Measurements from ENCODE around the gene DTWD1.
"Not testable (repeated sequence)": the region's sequence is repeated elsewhere in the genome, so short reads cannot be mapped to it uniquely, and the experiment has no call there.

Gene DTWD1

DNA sequence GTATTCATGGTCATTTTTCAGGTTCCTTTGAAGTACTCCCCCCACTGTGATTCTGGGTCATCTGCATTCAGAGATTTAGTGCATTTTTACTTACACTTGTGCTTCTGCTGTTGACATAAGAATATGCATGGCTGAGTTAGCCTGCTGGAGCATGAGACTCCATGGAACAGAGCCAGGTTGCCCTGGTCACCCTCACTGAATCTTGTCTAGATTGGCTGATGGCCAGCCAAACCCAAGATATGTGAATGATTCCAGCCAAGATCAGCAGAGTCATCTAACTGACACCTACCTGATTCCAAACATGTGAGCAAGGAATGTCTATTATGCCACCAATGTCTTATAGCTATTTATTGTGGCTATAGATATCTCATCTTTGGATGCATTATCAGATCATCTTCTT is 25.1 kb downstream of the DTWD1 start:
- DNase-seq (ENCODE audit: low read depth, low spot score) = no peak

DNA sequence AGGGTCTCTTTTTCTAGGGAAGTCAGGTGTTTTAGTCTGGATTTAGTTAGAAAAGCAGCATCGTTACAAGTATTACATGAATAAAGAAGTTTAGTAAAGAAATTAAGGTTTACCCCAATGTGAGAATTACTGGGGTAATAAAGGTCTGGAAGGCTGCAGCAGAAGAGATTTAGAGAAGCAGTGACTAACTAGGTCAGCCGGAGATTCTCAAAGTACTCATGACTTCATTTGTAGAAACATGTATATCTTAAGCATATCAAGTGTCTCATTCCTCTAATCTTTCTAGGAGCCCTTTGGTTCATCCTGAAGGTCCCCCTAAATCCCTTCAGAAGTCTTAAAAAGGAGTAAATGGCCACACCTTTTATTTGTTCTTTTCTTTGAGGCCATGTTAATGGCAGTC is 26.0 kb downstream of the DTWD1 start:
- DNase-seq (ENCODE audit: low read depth, low spot score) = no peak

DNA sequence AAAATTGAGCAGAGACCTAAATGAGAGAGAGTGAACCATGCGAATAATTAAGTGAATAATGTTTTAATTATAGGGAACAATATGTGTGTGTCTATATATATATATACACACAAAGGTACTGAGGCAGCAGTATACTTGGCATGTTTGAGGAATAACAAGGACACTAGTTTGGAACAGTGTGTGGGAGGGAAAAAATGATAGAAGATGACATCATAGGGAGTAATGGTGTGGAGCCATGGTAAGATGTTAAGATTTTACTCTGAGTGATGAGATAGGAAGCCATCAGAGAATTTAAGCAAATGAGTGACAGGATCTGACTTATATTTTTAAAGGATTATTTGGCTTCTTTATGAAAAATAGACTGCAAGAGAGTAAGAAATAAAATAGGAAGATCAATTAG is 29.1 kb downstream of the DTWD1 start:
- DNase-seq (ENCODE audit: low read depth, low spot score) = no peak

DNA sequence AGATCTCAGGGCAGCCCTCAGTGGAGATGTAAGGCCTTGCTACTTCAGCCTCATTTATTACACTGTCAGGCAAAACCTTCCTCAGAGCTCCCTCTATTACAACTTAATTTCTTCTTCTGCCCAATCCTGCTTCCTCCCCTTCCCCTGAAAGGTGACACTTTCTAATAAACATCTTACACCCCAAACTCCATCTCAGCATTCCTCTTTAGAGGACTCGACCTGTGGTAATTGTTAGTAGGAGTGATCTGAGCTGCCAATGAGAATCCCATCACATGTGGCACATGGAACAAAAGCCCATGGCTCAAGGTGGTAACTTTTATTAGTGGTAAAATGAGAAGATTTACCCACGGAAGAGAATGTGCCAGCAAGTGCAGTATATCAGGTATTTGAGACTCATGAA is 29.8 kb downstream of the DTWD1 start:
- DNase-seq (ENCODE audit: low read depth, low spot score) = no peak

DNA sequence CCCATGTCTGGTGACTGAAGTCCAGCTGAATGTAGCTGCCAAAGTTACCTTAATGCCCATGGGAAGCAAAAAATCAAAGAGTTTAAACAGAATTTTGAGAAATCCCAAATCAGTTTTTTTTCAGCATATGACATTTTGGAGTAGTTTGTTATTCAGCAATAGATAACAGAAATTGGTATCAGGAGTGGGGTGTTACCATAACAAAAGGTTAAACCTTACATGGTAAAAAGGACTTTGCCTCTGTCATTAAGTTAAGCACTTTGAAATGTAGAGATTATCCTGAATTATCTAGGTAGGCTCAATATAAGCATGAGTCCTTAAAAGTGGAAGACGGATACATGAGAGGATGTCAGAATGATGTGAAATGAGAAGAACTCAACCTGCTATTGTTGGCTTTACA is 32.1 kb downstream of the DTWD1 start:
- no peak for DNase-seq (ENCODE audit: low read depth, low spot score)

DNA sequence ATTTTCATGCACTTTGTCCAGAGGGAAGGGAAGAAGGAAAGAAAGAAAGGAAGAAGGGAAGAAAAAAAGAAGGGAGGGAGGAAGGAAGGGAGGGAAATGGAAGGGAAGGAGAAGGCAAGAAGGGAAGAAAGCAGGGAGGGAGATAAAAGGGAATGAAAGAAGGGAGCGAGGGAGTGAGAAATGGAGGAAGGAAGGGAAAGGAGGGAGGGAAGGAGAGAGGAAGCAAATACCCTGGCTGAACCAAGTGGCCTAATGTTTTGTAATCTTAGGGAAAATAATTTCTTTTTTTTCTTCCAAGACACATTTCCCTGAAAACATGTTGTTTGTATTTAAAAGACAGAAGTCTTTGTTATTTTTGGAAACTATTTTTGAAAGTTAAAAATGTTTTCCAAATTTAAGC is 35.9 kb downstream of the DTWD1 start:
- no peak for DNase-seq (ENCODE audit: low read depth, low spot score)

DNA sequence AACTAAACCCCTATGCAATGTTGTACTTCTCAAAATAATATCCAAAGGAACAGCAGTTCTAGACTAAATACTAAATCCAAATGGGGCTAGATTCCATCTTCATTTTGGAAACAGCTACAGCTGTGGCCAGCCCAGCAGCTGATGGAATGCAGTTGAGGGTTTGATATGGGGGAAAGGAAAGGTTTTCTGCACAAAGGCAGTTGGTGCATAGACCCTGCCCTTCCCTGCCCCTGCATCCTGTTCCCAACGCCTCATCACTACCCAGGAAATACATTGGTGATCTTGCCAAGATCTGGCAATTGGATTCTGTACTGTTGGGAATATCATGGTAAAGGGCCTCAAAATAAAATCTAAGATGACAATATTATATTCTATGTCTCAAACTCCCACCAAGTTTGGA is 43.9 kb downstream of the DTWD1 start:
- no peak for DNase-seq (ENCODE audit: low read depth, low spot score)

DNA sequence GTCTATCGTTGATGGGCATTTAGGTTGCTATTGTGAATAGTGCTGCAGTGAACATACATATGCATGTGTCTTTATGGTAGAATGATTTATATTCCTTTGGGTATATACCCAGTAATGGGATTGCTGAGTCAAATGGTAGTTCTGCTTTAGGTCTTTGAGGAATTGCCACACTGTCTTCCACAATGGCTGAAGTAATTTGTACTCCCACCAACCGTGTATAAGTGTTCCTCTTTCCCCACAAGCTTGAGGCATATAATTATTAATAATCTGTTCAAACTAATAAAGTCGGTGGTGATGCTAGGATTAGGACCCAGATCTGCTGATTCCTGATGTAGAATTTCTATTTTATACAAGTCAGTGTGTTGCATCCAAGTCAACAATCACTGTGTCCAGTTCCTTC is 45.6 kb downstream of the DTWD1 start:
- DNase-seq (ENCODE audit: low read depth, low spot score) = not testable (repeated sequence)

DNA sequence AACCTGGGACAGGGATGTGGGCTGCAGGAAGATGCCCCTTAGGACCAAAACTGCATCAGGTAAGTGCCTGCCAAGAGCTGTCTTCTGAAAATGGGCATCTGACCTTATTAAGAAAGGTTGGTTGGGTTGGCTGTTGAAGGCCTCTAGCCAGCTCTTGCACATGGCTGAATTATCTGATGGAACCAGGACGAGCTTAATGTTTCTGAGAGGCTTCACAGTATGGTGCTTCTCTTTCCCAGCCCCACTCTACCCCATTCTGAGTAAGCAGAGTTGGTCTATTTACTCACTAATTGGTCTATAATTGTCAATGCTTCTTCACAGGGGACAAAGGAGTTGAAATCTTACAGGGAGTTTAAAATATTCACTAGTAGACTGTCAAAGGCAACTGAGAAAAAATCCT is 48.4 kb downstream of the DTWD1 start:
- no peak for DNase-seq (ENCODE audit: low read depth, low spot score)

DNA sequence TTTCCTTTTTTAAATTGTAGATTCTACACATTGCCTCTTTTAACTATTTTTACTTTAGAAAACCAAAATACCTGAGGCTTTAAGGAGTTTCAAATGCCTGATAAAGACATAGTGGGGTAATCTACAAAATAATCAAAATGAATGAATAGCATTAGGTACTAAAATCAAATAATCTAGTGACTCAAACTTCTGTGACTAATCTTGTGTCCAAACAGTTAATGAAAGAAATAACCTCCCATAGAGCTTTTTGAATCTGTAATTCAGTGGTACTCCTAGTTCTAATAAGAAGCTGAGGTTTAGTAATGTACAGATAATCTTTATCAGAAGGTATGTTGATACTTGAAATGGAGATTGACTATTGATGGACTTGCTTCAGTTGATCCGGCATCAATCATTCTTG is 53.0 kb downstream of the DTWD1 start:
- DNase-seq (ENCODE audit: low read depth, low spot score) = no peak

DNA sequence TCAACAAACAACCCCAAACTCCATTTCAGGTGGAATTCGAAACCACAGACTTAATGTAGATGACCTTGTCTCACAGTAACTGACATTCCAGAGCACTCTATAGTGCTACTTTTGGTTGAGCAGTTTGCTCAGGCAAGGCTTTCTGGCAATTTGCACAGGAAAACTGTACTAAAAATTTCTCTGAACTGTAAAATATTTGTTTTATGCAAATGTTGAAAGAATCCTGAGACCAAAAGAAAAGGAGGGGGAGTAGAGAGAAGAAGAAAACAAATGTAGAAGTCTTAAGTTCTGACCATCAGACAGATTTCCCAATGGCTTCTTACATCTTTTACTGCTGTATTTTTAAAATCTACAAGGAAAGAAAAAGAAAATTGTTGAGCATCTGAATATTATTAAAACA is 53.5 kb downstream of the DTWD1 start:
- no peak for DNase-seq (ENCODE audit: low read depth, low spot score)

DNA sequence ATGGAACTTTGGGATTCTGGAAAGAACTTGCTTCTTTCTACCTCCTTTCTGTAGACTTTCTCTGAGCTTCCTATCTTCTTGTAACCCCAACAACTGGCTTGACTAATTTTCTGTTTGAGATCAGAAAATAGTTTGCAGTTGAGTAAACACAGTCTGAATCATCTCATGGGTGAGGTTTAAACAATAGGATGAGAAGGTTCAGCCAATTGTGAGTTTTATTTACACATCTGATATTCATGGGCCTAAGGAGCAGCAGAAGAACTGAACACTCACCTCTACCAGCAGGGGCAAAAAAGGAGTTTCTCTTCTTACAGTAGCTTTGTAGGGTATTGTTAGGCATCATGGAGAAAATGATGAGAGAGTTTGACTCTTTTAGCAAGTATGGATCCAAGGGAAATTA is 54.2 kb downstream of the DTWD1 start:
- DNase-seq (ENCODE audit: low read depth, low spot score) = no peak

DNA sequence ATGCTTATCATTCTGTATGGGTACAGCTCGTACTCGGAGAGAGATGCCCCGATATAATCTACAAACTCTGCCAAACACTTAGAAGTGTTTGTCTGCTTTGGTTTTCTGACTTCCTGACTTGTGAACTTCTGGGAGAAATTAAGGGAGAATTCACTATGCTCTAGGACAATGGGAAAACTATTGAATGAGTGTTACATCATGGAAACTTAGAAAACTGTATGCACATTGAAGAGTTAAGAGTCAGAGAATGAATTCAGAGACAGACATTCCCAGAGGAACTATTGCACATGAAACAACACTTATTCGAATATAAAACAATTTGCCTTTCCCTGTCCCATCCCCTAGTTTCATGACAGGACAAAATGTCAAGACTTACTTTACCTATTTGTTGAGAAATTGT is 57.8 kb downstream of the DTWD1 start:
- DNase-seq (ENCODE audit: low read depth, low spot score) = no peak

DNA sequence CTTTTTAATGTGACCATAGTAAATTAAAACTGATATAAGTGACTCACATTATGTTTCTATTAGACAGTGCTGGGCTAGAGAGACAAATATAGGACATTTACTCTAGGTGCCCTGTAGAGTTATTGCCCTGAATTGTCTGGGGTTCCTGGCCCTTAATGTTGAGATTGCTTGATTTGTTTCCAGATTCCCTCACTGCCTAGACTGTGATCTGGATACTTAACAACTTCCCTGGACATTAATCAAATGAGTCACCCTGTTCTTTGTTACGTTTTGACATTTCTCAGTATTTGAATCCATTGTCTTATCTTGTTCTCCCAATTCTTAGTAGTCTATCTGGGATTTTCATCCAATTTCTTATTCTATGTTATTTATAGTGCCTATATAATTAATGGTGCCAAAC is 65.8 kb downstream of the DTWD1 start:
- DNase-seq (ENCODE audit: low read depth, low spot score) = no peak

DNA sequence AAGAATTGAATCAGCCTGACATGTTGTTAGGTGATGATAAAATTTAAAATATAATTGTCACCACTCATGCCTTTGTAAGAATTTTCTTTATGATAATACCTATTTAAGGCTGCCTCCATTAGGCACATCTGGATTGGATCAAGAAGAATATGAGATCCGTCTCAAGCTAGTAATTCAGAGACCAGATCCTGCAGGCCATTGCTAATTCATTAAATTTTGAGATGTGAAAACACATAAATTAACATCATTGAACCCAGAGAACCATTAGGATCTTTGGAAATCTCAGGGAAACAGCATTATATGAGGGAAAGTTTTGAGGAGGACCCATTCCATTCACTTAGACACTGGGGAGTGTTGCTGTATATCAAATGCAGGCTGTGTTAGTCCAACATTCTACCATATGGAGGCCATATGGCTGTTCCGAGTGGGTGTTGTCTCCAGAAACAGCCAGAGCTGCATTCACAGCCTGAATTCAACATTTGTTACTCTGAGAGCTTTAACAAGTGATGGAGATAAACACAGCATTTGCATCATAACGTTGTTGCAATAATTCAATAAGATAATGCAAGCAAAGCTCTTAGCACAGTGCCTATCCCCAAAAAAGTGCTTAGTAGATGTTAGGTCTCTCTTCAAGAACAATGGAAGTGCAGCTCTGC is 67.4 kb downstream of the DTWD1 start:
- no peak for DNase-seq (ENCODE audit: low read depth, low spot score)

DNA sequence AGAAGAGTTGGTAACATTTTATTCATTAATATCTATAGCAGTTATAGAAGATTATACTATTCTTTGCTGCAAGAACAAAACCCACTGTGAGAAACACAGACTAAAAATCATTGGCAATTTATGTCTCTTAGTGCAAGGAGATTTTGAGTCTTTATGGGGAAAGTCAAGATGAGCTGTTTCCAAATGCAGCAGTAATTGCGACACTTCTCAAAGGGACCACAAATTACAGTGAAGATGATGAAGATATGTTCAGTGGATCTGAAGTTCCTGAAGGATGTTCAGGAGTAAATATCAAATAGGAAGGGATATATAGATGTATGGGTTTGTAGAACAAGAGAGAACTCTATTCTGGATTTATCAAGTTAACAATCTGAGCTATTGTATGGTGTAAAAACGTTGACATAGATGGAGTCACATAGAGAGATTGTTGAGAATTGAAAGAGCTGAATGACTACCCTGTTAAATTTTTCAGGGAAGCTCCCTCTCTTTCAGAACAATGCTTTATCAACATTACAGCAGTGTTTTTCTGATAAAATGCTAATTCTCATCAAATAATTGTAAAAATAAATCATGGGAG is 71.8 kb downstream of the DTWD1 start:
- DNase-seq (ENCODE audit: low read depth, low spot score) = no peak

DNA sequence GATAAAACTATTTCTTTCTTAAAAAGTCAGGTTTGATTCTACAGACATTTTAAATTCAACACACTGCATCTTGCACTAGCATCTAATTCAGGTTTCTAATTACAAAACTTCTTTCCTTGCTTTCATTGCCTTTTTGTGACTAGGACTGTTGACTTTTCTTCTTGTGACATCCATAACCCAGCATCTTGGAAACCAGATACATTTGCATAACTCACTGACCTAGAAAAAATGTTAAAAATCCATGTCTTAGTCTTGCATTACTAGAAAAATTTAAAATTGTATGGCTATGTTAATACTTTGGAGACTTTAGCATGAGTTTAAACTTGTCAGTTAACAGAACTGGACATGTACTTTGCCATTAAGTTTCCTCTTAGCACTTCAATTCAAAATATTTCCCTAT is 72.7 kb downstream of the DTWD1 start:
- no peak for DNase-seq (ENCODE audit: low read depth, low spot score)

DNA sequence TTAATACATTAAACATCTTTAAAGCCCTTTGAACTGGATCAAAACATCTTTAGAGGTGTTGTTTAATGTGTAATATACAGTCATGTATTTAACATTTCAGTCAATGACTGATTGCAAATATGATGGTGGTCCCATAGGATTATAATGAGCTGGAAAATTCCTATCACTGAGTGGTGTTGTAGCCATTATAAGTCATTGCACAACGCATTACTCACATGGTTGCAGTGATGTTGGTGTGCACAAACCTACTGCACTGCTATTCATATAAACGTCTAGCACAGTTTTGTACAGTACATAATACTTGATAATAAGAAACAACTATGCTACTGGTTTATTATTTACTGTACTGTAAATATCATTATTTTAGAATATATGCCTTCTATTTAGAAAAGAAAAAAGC is 75.6 kb downstream of the DTWD1 start:
- no peak for DNase-seq (ENCODE audit: low read depth, low spot score)

DNA sequence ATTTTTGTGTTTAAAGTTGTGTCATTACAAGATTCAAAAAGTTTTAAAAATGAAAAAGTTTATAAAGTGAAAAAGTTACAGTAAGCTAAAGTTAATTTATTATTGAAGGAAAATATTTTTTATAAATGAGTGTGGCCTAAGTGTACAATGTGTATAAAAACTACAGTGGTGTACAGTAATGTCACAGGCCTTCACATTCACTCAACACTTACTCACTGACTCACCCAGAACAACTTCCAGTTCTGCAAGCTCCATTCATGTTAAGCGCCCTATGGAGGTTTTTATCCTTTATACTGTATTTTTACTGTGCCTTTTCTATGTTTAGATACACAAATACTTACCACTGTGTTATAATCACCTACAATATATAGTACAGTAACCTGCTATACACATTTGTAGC is 76.3 kb downstream of the DTWD1 start:
- DNase-seq (ENCODE audit: low read depth, low spot score) = no peak

DNA sequence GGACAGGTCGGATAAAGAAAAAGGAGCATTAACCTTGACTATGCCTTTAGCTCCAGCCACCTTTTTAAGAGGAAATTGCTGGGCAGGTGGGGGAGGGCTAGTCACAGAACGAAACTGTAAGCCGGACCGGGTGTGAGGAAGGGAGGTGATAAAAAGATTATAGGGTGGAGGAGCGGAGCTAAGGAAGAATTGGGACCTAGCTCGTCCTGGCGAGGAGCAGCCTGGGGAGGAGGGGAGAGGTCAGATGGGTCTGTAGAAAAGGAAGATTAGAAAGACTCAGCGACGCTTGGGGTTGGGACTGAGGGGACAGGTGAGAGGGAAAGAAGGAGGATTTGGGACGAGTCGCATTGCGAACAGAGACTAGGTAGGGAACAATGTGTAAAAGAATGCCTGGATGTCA is 82.1 kb downstream of the DTWD1 start:
- DNase-seq (ENCODE audit: low read depth, low spot score) = not testable (repeated sequence)

Measured in activated CD4-positive, CD25-positive, alpha-beta regulatory T cell treated with anti-CD3 and anti-CD28 coated beads, Interleukin-2, amount 50 U/mL, for 16 hours (primary cell).